Measurements from ENCODE around the gene POLR1G. TPM values are rescaled to one million over a fixed set of nuclear protein-coding genes. Genes with fewer than 3 reads are reported as not detected.

The POLR1G gene
- total and polyA plus RNA-seq, 2 experiments from 2014 or later = 2.5 to 3.3 TPM

DNA sequence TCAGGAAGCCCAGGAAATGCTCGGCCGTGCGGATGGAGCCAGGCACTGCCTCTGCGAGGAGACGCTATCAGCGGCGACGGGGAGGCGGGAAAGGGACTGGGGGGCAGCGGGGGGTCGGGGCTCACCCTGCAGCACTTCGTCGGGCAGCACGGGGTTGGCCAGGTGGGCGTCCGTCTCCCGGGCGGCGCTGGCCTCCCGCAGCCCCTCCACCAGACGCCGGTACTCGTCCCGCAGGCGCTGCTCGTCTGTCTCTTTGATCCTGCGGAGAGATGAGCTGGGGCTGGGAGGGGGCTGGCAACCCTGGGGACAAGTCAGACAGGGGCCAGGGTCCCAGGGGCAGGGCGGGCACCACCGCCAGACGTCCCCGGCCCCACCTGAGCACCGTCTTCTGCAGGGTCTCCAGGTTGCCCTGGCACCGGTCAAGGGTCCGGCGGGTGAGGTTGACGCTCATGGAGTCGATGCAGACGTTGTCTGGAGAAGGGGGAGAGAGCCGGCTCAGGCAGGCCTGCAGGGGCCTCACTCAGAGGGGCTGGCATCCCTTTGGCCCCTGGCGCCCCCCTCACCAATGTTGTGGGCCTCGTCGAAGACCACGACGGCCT, 42.5 kb upstream of the POLR1G start:
- H3K27ac ChIP-seq = no peak overlapping the region
- H4K20me1 ChIP-seq (ENCODE audit: insufficient read depth, poor library complexity, severe bottlenecking) = no peaks in the 10 kb centered on the region
- no peak overlapping the region for H2AFZ ChIP-seq
- H3K4me1 ChIP-seq (ENCODE audit: insufficient read depth) = no peaks in the 10 kb centered on the region
- H3K27me3 ChIP-seq = no peaks in the 10 kb centered on the region
- no peak for TF ChIP-seq EZH2 (IDR thresholded peaks at IDR 0.05; ENCODE audit: borderline replicate concordance)
- no peak for TF ChIP-seq EZH2phosphoT487 (IDR thresholded peaks at IDR 0.05; ENCODE audit: low read depth, severe bottlenecking, unreplicated experiment)
- no peak for TF ChIP-seq CTCF (IDR thresholded peaks at IDR 0.05; ENCODE audit: poor library complexity)
- H3K4me2 ChIP-seq = no peak overlapping the region
- no peak overlapping the region for H3K4me3 ChIP-seq
- no peaks in the 10 kb centered on the region for H3K36me3 ChIP-seq (replicated peaks; ENCODE audit: insufficient read depth, low read depth)
- no peaks in the 10 kb centered on the region for H3K9me3 ChIP-seq (ENCODE audit: low read depth)
- peaks cover 4% of the 10 kb centered on the region for H3K79me2 ChIP-seq
- DNase-seq (ENCODE audit: low spot score) = no peak
- H3K9me2 ChIP-seq (replicated peaks; ENCODE audit: insufficient read depth) = no peaks in the 10 kb centered on the region
- 98% methylated on average over 30 of the region's 44 CpGs for WGBS (ENCODE audit: low lambda C conversion rate, missing lambda C conversion rate)

DNA sequence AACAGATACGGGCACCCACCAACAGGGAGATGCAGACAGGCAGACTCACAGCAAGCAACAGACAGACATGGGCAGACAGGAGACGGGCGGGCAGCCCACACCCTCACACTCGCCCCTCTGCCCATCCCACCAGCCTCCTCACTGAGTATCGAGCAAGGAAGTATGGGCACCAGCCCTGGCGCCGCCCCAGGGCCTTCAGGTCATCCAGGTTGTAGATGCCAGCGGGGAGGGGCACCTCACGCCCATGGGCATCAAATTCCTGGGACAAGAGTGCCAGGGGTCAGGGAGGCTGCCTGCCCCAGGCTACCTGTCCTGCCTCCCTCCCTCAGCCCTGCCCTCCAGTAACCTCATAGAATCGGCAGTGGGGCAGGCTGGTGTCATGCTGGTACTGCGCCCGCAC, 41.7 kb upstream of the POLR1G start:
- no peak for DNase-seq (ENCODE audit: low spot score)
- Histone ChIP-seq H3K27ac (no peak overlapping the region), H4K20me1 (ENCODE audit: insufficient read depth, poor library complexity, severe bottlenecking) (no peaks in the 10 kb centered on the region), H3K4me1 (ENCODE audit: insufficient read depth) (no peaks in the 10 kb centered on the region), H3K4me2 (no peak overlapping the region), H3K27me3 (no peaks in the 10 kb centered on the region), H2AFZ (no peak overlapping the region), H3K9me2 (replicated peaks; ENCODE audit: insufficient read depth) (no peaks in the 10 kb centered on the region), H3K4me3 (no peak overlapping the region), H3K36me3 (replicated peaks; ENCODE audit: insufficient read depth, low read depth) (no peaks in the 10 kb centered on the region), H3K9me3 (ENCODE audit: low read depth) (no peaks in the 10 kb centered on the region), H3K79me2 (peaks cover 9% of the 10 kb centered on the region)
- TF ChIP-seq EZH2 (IDR thresholded peaks at IDR 0.05; ENCODE audit: borderline replicate concordance) = no peak
- TF ChIP-seq EZH2phosphoT487 (IDR thresholded peaks at IDR 0.05; ENCODE audit: low read depth, severe bottlenecking, unreplicated experiment) = no peak
- TF ChIP-seq CTCF (IDR thresholded peaks at IDR 0.05; ENCODE audit: poor library complexity) = no peak
- WGBS (ENCODE audit: low lambda C conversion rate, missing lambda C conversion rate) = 95% methylated on average over 12 of the region's 12 CpGs

DNA sequence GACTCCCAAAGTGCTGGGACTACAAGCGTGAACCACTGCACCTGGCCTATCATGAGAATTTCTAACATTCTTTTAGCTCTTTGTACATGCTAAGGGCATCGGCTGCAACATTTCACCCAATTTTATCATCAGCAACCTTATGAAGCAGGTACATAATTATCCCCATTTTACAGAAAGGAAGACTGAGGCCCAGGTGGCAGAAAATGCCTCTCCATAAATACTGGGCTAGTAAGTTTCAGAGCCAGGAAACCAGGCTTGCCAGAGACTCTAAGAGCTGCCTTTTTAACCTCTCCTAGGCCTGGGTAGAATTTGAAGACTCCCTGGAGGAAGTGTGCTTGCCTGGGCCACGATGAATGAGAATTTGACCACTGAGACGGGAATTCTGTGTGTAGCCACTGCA, 38.3 kb upstream of the POLR1G start:
- Histone ChIP-seq H3K27me3 (no peaks in the 10 kb centered on the region), H3K27ac (no peak overlapping the region), H3K4me1 (ENCODE audit: insufficient read depth) (no peaks in the 10 kb centered on the region), H4K20me1 (ENCODE audit: insufficient read depth, poor library complexity, severe bottlenecking) (no peaks in the 10 kb centered on the region), H3K9me3 (ENCODE audit: low read depth) (no peaks in the 10 kb centered on the region), H3K4me2 (no peak overlapping the region), H3K36me3 (replicated peaks; ENCODE audit: insufficient read depth, low read depth) (no peaks in the 10 kb centered on the region), H2AFZ (no peak overlapping the region), H3K9me2 (replicated peaks; ENCODE audit: insufficient read depth) (no peaks in the 10 kb centered on the region), H3K4me3 (no peak overlapping the region), H3K79me2 (peaks cover 10% of the 10 kb centered on the region)
- DNase-seq (ENCODE audit: low spot score) = no peak
- 93% methylated on average over 4 of the region's 4 CpGs for WGBS (ENCODE audit: low lambda C conversion rate, missing lambda C conversion rate)
- TF ChIP-seq EZH2 (IDR thresholded peaks at IDR 0.05; ENCODE audit: borderline replicate concordance) = no peak
- no peak for TF ChIP-seq CTCF (IDR thresholded peaks at IDR 0.05; ENCODE audit: poor library complexity)
- no peak for TF ChIP-seq EZH2phosphoT487 (IDR thresholded peaks at IDR 0.05; ENCODE audit: low read depth, severe bottlenecking, unreplicated experiment)
